H9 (cell line): ENCODE measurements around the gene PDLIM7. TPM values are rescaled to one million over a fixed set of nuclear protein-coding genes. Genes with fewer than 3 reads are reported as not detected.

Experiments used
- DNase-seq: peaks from one replicate; pipeline ENCODE4 v3.0.0-alpha.2; 2017
- H2AFZ ChIP-seq: one replicate; pipeline ENCODE4 v1.6.1; 2013; ENCODE audit warnings: mild to moderate bottlenecking, low read length, control low read depth, moderate library complexity
- H2AK5ac ChIP-seq: 2 replicates; pipeline ENCODE4 v1.6.1; 2013; ENCODE audit warnings: low read length, control low read depth, mixed read lengths; ENCODE audit not compliant: insufficient read length
- H2BK120ac ChIP-seq: one replicate; pipeline ENCODE4 v1.6.1; 2013; ENCODE audit warnings: low read depth, mild to moderate bottlenecking, low read length, control low read depth, inconsistent platforms; ENCODE audit not compliant: poor library complexity, severe bottlenecking
- H2BK12ac ChIP-seq: 2 replicates; pipeline ENCODE4 v1.6.1; 2013; ENCODE audit warnings: low read length, control low read depth, mixed read lengths, low read depth; ENCODE audit not compliant: insufficient read length
- H2BK15ac ChIP-seq: 2 replicates; pipeline ENCODE4 v1.6.1; 2013; ENCODE audit warnings: low read depth, low read length, control low read depth
- H2BK20ac ChIP-seq: one replicate; pipeline ENCODE4 v1.6.1; 2013; ENCODE audit warnings: low read depth, mild to moderate bottlenecking, low read length, control low read depth, inconsistent platforms; ENCODE audit not compliant: poor library complexity, severe bottlenecking
- H2BK5ac ChIP-seq: 2 replicates; pipeline ENCODE4 v1.6.1; 2013; ENCODE audit warnings: low read length, control low read depth, mixed read lengths; ENCODE audit not compliant: insufficient read length
- H3K14ac ChIP-seq: 2 replicates; pipeline ENCODE4 v1.6.1; 2013; ENCODE audit warnings: low read length, control low read depth; ENCODE audit not compliant: insufficient read depth
- H3K18ac ChIP-seq: 2 replicates; pipeline ENCODE4 v1.6.1; 2013; ENCODE audit warnings: low read depth, mild to moderate bottlenecking, mixed read lengths, low read length, control low read depth; ENCODE audit not compliant: insufficient read length
- H3K23ac ChIP-seq: 2 replicates; pipeline ENCODE4 v1.6.1; 2013; ENCODE audit warnings: low read length, control low read depth, mixed read lengths, low read depth; ENCODE audit not compliant: insufficient read length
- H3K23me2 ChIP-seq: 2 replicates; pipeline ENCODE4 v1.6.1; 2013; ENCODE audit warnings: low read depth, mild to moderate bottlenecking, mixed read lengths, low read length, control low read depth; ENCODE audit not compliant: insufficient read length, poor library complexity, severe bottlenecking
- H3K27ac ChIP-seq: 2 replicates; pipeline ENCODE4 v1.5.1; 2013; ENCODE audit warnings: low read length, control low read depth, mixed read lengths, low read depth; ENCODE audit not compliant: insufficient read length
- H3K27me3 ChIP-seq: 2 replicates; pipeline ENCODE4 v1.6.1; 2013; ENCODE audit warnings: low read length, control low read depth, inconsistent platforms; ENCODE audit not compliant: insufficient read depth
- H3K4ac ChIP-seq: 2 replicates; pipeline ENCODE4 v1.6.1; 2013; ENCODE audit warnings: low read depth, mild to moderate bottlenecking, control low read depth, inconsistent platforms, low read length, moderate library complexity
- H3K4me1 ChIP-seq: 2 replicates; pipeline ENCODE4 v1.6.1; 2013; ENCODE audit warnings: low read length, control low read depth, inconsistent platforms; ENCODE audit not compliant: insufficient read depth
- H3K4me2 ChIP-seq: 2 replicates; pipeline ENCODE4 v1.6.1; 2013; ENCODE audit warnings: low read length, control low read depth, mixed read lengths; ENCODE audit not compliant: insufficient read length, insufficient read depth
- H3K56ac ChIP-seq: 2 replicates; pipeline ENCODE4 v1.6.1; 2013; ENCODE audit warnings: low read depth, mild to moderate bottlenecking, mixed read lengths, low read length, control low read depth; ENCODE audit not compliant: insufficient read length
- H3K79me1 ChIP-seq: 2 replicates; pipeline ENCODE4 v1.6.1; 2013; ENCODE audit warnings: low read depth, mild to moderate bottlenecking, moderate library complexity, low read length, control low read depth, inconsistent platforms; ENCODE audit not compliant: insufficient read depth, poor library complexity, severe bottlenecking
- H3K79me2 ChIP-seq: 2 replicates; pipeline ENCODE4 v1.6.1; 2013; ENCODE audit warnings: low read length, control low read depth, inconsistent platforms; ENCODE audit not compliant: insufficient read depth
- H3K9ac ChIP-seq: 2 replicates; pipeline ENCODE4 v1.6.1; 2013; ENCODE audit warnings: low read length, control low read depth, mixed read lengths; ENCODE audit not compliant: insufficient read length; ENCODE audit errors: extremely low read depth
- H3K9me3 ChIP-seq: one replicate; pipeline ENCODE4 v1.6.1; 2013; ENCODE audit warnings: low read depth, low read length, inconsistent platforms; ENCODE audit not compliant: control insufficient read depth
- H3T11ph ChIP-seq: one replicate; pipeline ENCODE4 v1.6.1; 2013; ENCODE audit warnings: mild to moderate bottlenecking, low read length, control low read depth, inconsistent platforms
- H4K20me1 ChIP-seq: one replicate; pipeline ENCODE4 v1.6.1; 2013; ENCODE audit not compliant: control insufficient read depth, insufficient read length, insufficient read depth
- H4K5ac ChIP-seq: 2 replicates; pipeline ENCODE4 v1.6.1; 2013; ENCODE audit warnings: low read depth, mild to moderate bottlenecking, mixed read lengths, low read length, control low read depth; ENCODE audit not compliant: insufficient read length
- H4K8ac ChIP-seq: replicated peaks from 2 replicates; pipeline ENCODE4 v1.6.1; 2013; ENCODE audit warnings: low read length, control low read depth, mixed read lengths, low read depth; ENCODE audit not compliant: insufficient read length
- H4K91ac ChIP-seq: 2 replicates; pipeline ENCODE4 v1.6.1; 2013; ENCODE audit warnings: low read depth, mild to moderate bottlenecking, moderate library complexity, mixed read lengths, low read length, control low read depth; ENCODE audit not compliant: insufficient read length
- H3K27ac Mint-ChIP-seq, 3 experiments: 2 replicates in 2 of 3; 3 replicates in 1 of 3; pipeline ENCODE4 v1.8.0; 2020 to 2021; ENCODE audit warnings: mixed read lengths in 3 of 3, mild to moderate bottlenecking in 1 of 3, moderate library complexity in 1 of 3
- H3K27me3 Mint-ChIP-seq: 2 replicates; pipeline ENCODE4 v1.8.0; 2021; ENCODE audit warnings: low read depth, mild to moderate bottlenecking, moderate library complexity, mixed read lengths
- H3K36me3 Mint-ChIP-seq, 3 experiments: 2 replicates in 2 of 3; 3 replicates in 1 of 3; pipeline ENCODE4 v1.8.0; 2020 to 2021; ENCODE audit warnings: low read depth in 3 of 3, mixed read lengths in 3 of 3; ENCODE audit not compliant: insufficient read depth in 1 of 3
- H3K4me1 Mint-ChIP-seq, 2 experiments: 2 replicates each; pipeline ENCODE4 v1.8.0; 2020; ENCODE audit warnings: mixed read lengths in 2 of 2
- H3K4me3 Mint-ChIP-seq, 2 experiments: 2 replicates in 1 of 2; 3 replicates in 1 of 2; pipeline ENCODE4 v1.8.0; 2020 to 2021; ENCODE audit warnings: mild to moderate bottlenecking in 2 of 2, mixed read lengths in 2 of 2, moderate library complexity in 1 of 2
- H3K9me3 Mint-ChIP-seq, 2 experiments: 2 replicates in 1 of 2; 3 replicates in 1 of 2; pipeline ENCODE4 v1.8.0; 2020; ENCODE audit warnings: mild to moderate bottlenecking in 2 of 2, mixed read lengths in 2 of 2, moderate library complexity in 1 of 2
- CTCF ChIP-seq: fragments of 200-600 bp; sonication (generic); conservative IDR thresholded peaks from 3 replicates; pipeline ENCODE4 v1.8.0; 2021; ENCODE audit warnings: antibody characterized with exemption, mild to moderate bottlenecking
- WGBS: extraction: QIAGEN DNeasy Blood & Tissue Kit; methylation state at CpG from one replicate; pipeline ENCODE4 v1.1.7; 2013; ENCODE audit warnings: missing lambda C conversion rate, low lambda C conversion rate, mixed read lengths; ENCODE audit not compliant: insufficient read length; ENCODE audit errors: extremely low coverage; 5-methylcytosine and 5-hydroxymethylcytosine counted together
- total RNA-seq: library from RNA; stranded (reverse); gene quantifications from 2 replicates; pipeline ENCODE4 v1.2.1, GENCODE V29; 2021

PDLIM7 gene
- total RNA-seq, 1 experiment from 2014 or later: 137 TPM

- peak within 1 kb of the TSS; percentile 29 for H4K5ac ChIP-seq
- H3K4me1 Mint-ChIP-seq: peaks cover 40 to 46% of the 10 kb centered on the region in 2 experiments
- no peaks in the 10 kb centered on the region for H3K9me3 Mint-ChIP-seq
- H2AK5ac ChIP-seq: no peak within 1 kb of the TSS
- H3K27me3 ChIP-seq: no peaks in the 10 kb centered on the region; the same call in 1 of the 2 replicates
- no peak within 1 kb of the TSS; the same call in 1 of the 2 replicates for H3K4ac ChIP-seq
- H4K20me1 ChIP-seq: no peaks in the 10 kb centered on the region
- peak within 1 kb of the TSS in 2 of 3 experiments; percentile 36 to 85; a peak in 4 of 7 replicates for H3K27ac Mint-ChIP-seq
- TF ChIP-seq CTCF: no peak
- H3K4me1 ChIP-seq: no peaks in the 10 kb centered on the region; the same call in 1 of the 2 replicates
- peak within 1 kb of the TSS; percentile 80 for H3K18ac ChIP-seq
- no peak within 1 kb of the TSS for H3K23ac ChIP-seq
- no peaks in the 10 kb centered on the region for H3K79me1 ChIP-seq
- peak within 1 kb of the TSS; percentile 47 for H3K9ac ChIP-seq
- H3K9me3 ChIP-seq: no peaks in the 10 kb centered on the region
- H3K27me3 Mint-ChIP-seq: peaks cover 30% of the 10 kb centered on the region
- H2AFZ ChIP-seq: no peak within 1 kb of the TSS
- no peak within 1 kb of the TSS for H2BK12ac ChIP-seq
- H3K79me2 ChIP-seq: no peaks in the 10 kb centered on the region
- peaks cover 7% of the 10 kb centered on the region for H3K23me2 ChIP-seq
- H3K4me2 ChIP-seq: peak within 1 kb of the TSS; percentile 73
- no peak within 1 kb of the TSS for H4K8ac ChIP-seq
- H2BK15ac ChIP-seq: no peak within 1 kb of the TSS
- no peak within 1 kb of the TSS for H4K91ac ChIP-seq
- no peak within 1 kb of the TSS for H3K27ac ChIP-seq
- DNase-seq: peak; percentile 61
- H3K56ac ChIP-seq: no peak within 1 kb of the TSS
- H2BK20ac ChIP-seq: no peak within 1 kb of the TSS
- H2BK120ac ChIP-seq: no peak within 1 kb of the TSS
- whole genome bisulfite sequencing: no CpG with 5 or more reads among the region's 89 CpGs
- H3T11ph ChIP-seq: no peak within 1 kb of the TSS
- H3K36me3 Mint-ChIP-seq: peaks cover 3 to 14% (median 4%) of the 10 kb centered on the region in 3 experiments
- no peak within 1 kb of the TSS for H2BK5ac ChIP-seq
- H3K4me3 Mint-ChIP-seq: peak within 1 kb of the TSS; percentile 65 to 79
- peak within 1 kb of the TSS; percentile 81 for H3K14ac ChIP-seq
These were observed 51.0 kb downstream of the PDLIM7 start, which contains the start of gene PRR7 for GRCh38 chr5:177446200-177447065. Gene PRR7 (plus strand): TSS chr5:177446814. CDS start chr5:177455068, 8,254 bp downstream.
